Left ventricle myocardium inferior (tissue), 1 donor: ENCODE measurements around the gene RUNX1. TPM values are rescaled to one million over a fixed set of nuclear protein-coding genes. Genes with fewer than 3 reads are reported as not detected.
"Not testable (repeated sequence)": the region's sequence is repeated elsewhere in the genome, so short reads cannot be mapped to it uniquely, and the experiment has no call there.

ENCODE experiments used
- DNase-seq: peaks from one replicate; pipeline ENCODE4 v3.0.0-alpha.2; 2020
- H3K27ac ChIP-seq: fragments of 200-600 bp; replicated peaks from 2 replicates; pipeline ENCODE4 v1.8.0; 2021
- H3K27me3 ChIP-seq: fragments of 200-600 bp; 2 replicates; pipeline ENCODE4 v1.8.0; 2021; ENCODE audit warnings: low read depth
- H3K36me3 ChIP-seq: fragments of 200-600 bp; 2 replicates; pipeline ENCODE4 v1.8.0; 2021
- H3K4me1 ChIP-seq: fragments of 200-600 bp; 2 replicates; pipeline ENCODE4 v1.8.0; 2021
- H3K4me3 ChIP-seq: fragments of 200-600 bp; 2 replicates; pipeline ENCODE4 v1.8.0; 2021; ENCODE audit warnings: mild to moderate bottlenecking, moderate library complexity
- H3K9me3 ChIP-seq: fragments of 200-600 bp; replicated peaks from 2 replicates; pipeline ENCODE4 v1.8.0; 2021
- intact Hi-C: fragments of 100-400 bp; cut with micrococcal nuclease; formaldehyde crosslinking; loops from one replicate; pipeline ENCODE4 v1.11.0; 2022
- total RNA-seq: library from RNA; stranded (reverse); fragmentation: NEBNext Ultra II Directional; extraction: Animal tissue kit (Norgen Biotek cat#: 25700); gene quantifications from one replicate; pipeline ENCODE4 v1.2.1, GENCODE V29; 2021
- TF ChIP-seq, protein P1 (sequence below): fragments of 200-600 bp; IDR thresholded peaks from 2 replicates; pipeline ENCODE4 v1.8.0; 2021; ENCODE audit warnings: antibody characterized with exemption, mild to moderate bottlenecking, borderline replicate concordance
- donor health status: DM: no; HTN: yes; CAD: no; lungs with severe emphysema.

Gene RUNX1
- total RNA-seq, 1 donor from 2014 or later = 1.5 TPM

DNA sequence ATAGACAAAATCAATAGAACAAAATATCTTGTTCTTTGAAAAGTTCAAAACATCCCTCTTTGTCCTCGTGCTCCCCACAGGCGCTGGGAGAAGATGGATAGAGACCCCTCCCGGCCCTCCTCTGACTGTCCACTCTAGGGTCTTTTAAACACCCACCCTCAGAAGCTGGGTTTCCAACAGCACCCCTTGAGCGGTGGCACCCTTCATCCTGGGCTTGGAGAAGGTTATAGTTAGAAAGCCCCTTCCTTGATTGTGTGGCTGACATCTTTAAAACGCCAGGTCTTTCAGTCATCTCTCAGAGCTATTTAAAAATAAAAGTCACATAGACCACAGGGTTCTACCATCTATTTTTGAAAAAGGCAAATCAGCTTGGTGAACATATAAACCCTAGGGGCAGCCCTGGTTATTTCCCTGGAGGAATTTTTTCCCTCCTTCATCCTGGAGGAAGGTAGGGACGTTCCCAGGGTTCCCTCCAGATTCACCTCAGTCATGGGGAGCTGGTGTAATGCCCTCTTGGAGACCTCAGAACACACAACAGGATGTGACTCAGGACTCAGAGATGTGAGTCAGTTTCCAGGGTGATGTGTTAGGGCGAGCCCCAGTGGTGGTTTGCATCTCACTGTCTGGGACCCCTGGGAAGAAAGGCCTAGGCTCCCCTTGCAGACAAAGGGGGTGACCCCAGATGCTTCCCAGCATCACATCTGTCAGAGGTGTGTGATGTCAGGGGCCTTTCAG is 241.8 kb downstream of the RUNX1 start:
- H3K27ac ChIP-seq = no peak overlapping the region
- TF ChIP-seq, protein P1, sequence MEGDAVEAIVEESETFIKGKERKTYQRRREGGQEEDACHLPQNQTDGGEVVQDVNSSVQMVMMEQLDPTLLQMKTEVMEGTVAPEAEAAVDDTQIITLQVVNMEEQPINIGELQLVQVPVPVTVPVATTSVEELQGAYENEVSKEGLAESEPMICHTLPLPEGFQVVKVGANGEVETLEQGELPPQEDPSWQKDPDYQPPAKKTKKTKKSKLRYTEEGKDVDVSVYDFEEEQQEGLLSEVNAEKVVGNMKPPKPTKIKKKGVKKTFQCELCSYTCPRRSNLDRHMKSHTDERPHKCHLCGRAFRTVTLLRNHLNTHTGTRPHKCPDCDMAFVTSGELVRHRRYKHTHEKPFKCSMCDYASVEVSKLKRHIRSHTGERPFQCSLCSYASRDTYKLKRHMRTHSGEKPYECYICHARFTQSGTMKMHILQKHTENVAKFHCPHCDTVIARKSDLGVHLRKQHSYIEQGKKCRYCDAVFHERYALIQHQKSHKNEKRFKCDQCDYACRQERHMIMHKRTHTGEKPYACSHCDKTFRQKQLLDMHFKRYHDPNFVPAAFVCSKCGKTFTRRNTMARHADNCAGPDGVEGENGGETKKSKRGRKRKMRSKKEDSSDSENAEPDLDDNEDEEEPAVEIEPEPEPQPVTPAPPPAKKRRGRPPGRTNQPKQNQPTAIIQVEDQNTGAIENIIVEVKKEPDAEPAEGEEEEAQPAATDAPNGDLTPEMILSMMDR = no peak

DNA sequence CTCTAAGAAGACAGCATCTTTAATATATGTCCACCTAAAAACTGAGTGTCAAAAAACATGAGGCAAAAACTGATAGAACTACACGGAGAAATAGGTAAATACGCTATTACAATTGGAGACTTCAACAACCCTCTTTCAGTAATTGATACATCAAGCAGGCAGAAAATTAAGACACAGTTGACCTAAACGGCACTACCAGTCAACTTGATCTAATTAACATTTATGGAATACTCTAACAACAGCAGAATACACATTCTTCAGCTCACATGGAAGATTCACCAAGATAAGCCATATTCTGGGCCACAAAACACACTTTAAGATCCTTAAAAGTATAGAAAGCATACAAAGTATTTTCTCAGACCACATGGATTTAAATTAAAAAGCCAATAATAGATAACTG is 242.7 kb downstream of the RUNX1 start:
- H3K36me3 ChIP-seq = peaks cover 5% of the 10 kb centered on the region
- no peaks in the 10 kb centered on the region for H3K4me1 ChIP-seq
- intact Hi-C loops = no loop called here
- no peak for DNase-seq
- TF ChIP-seq, protein P1 = no peak
- H3K4me3 ChIP-seq = no peak overlapping the region
- H3K27ac ChIP-seq = no peak overlapping the region
- H3K9me3 ChIP-seq = peaks cover 23% of the 10 kb centered on the region
- H3K27me3 ChIP-seq = peaks cover 20% of the 10 kb centered on the region

More for the DNA sequence above, 241.8 kb downstream of the RUNX1 start:
- Histone ChIP-seq H3K36me3 (peaks cover 5% of the 10 kb centered on the region), H3K27me3 (peaks cover 20% of the 10 kb centered on the region), H3K4me3 (no peak overlapping the region), H3K4me1 (no peaks in the 10 kb centered on the region), H3K9me3 (peaks cover 23% of the 10 kb centered on the region)
- intact Hi-C loops = no loop called here
- no peak for DNase-seq

DNA sequence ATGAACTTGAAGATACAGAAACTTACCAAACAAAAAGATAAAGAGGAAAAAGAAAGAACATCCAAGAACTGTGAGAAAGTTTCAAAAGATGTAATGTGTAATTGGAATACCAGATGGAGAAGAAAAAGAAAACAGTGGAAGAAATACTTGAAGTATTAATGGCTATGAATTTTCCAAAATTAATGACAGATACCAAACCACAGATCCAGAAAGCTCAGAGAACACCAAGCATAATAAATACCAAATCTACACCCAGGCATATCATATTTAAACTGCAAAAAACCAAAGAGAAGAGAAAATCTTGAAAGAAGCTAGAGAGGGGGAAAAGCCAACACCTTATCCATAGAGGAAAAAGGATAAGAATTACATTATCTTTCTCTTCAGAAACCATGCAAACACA is 243.9 kb downstream of the RUNX1 start:
- H3K4me3 ChIP-seq = no peak overlapping the region
- intact Hi-C loops = no loop called here
- H3K27me3 ChIP-seq = peaks cover 14% of the 10 kb centered on the region
- H3K27ac ChIP-seq = no peak overlapping the region
- DNase-seq = no peak
- no peaks in the 10 kb centered on the region for H3K4me1 ChIP-seq
- peaks cover 23% of the 10 kb centered on the region for H3K9me3 ChIP-seq
- peaks cover 5% of the 10 kb centered on the region for H3K36me3 ChIP-seq
- TF ChIP-seq, protein P1 = no peak

DNA sequence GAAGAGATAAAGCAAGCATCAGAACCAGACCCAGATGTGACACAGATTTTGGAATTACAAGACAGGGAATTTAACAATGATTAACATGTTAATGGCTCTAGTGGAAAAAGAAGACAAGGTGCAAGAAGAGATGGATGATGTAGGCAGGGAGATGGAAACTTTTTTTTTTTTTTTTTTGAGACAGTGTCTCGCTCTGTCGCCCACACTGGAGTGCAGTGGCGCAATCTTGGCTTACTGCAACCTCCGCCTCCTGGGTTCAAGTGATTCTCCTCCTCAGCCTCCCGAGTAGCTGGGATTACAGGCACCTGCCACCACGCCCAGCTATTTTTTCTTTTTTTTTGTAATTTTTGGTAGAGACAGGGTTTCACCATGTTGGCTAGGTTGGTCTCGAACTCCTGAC is 244.5 kb downstream of the RUNX1 start:
- H3K27me3 ChIP-seq = peaks cover 14% of the 10 kb centered on the region
- H3K36me3 ChIP-seq, intact Hi-C loops, H3K4me1 ChIP-seq, H3K4me3 ChIP-seq, H3K27ac ChIP-seq, DNase-seq: not testable (repeated sequence)
- peaks cover 23% of the 10 kb centered on the region for H3K9me3 ChIP-seq

DNA sequence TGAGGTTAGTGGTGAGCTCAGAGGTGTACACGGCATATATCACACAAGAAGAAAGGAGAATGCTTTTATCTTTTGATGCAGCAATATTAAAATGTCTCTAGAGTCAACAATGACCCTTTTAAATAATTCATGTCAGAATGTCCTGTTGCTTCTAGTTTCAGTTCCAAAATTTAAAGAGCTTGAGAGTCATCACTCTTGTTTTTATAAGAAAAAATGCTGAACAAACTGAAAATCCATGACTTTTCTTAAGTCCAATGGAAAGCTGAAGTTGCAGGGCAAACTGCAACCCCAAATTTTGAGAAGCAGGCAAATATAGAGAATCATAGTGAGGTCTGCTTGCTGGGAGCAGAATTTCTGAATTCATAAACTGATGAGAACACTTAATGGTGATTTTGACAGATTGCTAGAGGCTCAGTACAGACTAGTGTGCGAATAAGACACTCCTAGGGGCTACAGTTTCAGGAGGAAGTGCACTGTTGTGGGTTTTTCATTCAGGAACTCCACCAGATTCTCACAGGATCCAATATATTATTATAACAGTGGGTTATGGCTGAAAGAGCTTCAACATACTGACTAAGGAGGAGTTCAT is 245.2 kb downstream of the RUNX1 start:
- peaks cover 5% of the 10 kb centered on the region for H3K36me3 ChIP-seq
- H3K4me3 ChIP-seq = no peak overlapping the region
- no peak for DNase-seq
- H3K4me1 ChIP-seq = no peaks in the 10 kb centered on the region
- peaks cover 23% of the 10 kb centered on the region for H3K9me3 ChIP-seq
- H3K27ac ChIP-seq = no peak overlapping the region
- intact Hi-C loops = no loop called here
- TF ChIP-seq, protein P1 = no peak
- H3K27me3 ChIP-seq = peaks cover 14% of the 10 kb centered on the region
